Measurements from ENCODE around the gene FEV. TPM values are rescaled to one million over a fixed set of nuclear protein-coding genes. Genes with fewer than 3 reads are reported as not detected.

FEV gene
- 21.6 and 28.6 TPM in 2 replicates for polyA plus RNA-seq (2014; cell fraction: cytosol; rRNA removed)
- polyA plus RNA-seq (2014; cell fraction: nucleus; rRNA removed), result 15.0 and 22.8 TPM in 2 replicates

GRCh38 chr2:218985021-218985324, at the start of gene FEV:
TSS of gene FEV (minus strand) at chr2:218985184. CDS start at chr2:218985075, 109 bp downstream.
- no peak for DNase-seq (ENCODE audit: low spot score)

GRCh38 chr2:219032051-219032745, 47.2 kb upstream of the FEV start:
- DNase-seq (ENCODE audit: low spot score), result no peak

GRCh38 chr2:219031005-219031738, 46.2 kb upstream of the FEV start:
- DNase-seq (ENCODE audit: low spot score), result no peak

- DNase-seq (ENCODE audit: low spot score), result no peak
These were observed 45.4 kb upstream of the FEV start for GRCh38 chr2:219030177-219030940.

- peak; percentile 85 for DNase-seq (ENCODE audit: low spot score)
These were observed 44.8 kb upstream of the FEV start for GRCh38 chr2:219029829-219030165.

- no peak for DNase-seq (ENCODE audit: low spot score)
These were observed 44.2 kb upstream of the FEV start for GRCh38 chr2:219028996-219029828.

- no peak for DNase-seq (ENCODE audit: low spot score)
These were observed 43.2 kb upstream of the FEV start for GRCh38 chr2:219028141-219028540.

GRCh38 chr2:219027511-219028055, 42.6 kb upstream of the FEV start:
- no peak for DNase-seq (ENCODE audit: low spot score)

GRCh38 chr2:219026946-219027345, 42.0 kb upstream of the FEV start:
- DNase-seq (ENCODE audit: low spot score), result no peak

- DNase-seq (ENCODE audit: low spot score), result no peak
These were observed 40.9 kb upstream of the FEV start for GRCh38 chr2:219025637-219026585.

GRCh38 chr2:219024059-219024458, 39.1 kb upstream of the FEV start:
- DNase-seq (ENCODE audit: low spot score), result no peak

GRCh38 chr2:219023045-219023605, 38.1 kb upstream of the FEV start:
- DNase-seq (ENCODE audit: low spot score), result no peak

- no peak for DNase-seq (ENCODE audit: low spot score)
These were observed 37.6 kb upstream of the FEV start for GRCh38 chr2:219022616-219023015.

GRCh38 chr2:219022041-219022440, 37.1 kb upstream of the FEV start:
- no peak for DNase-seq (ENCODE audit: low spot score)

GRCh38 chr2:219021591-219021990, 36.6 kb upstream of the FEV start:
- DNase-seq (ENCODE audit: low spot score), result no peak

- DNase-seq (ENCODE audit: low spot score), result no peak
These were observed 35.8 kb upstream of the FEV start for GRCh38 chr2:219020604-219021365.

- DNase-seq (ENCODE audit: low spot score), result no peak
These were observed 34.5 kb upstream of the FEV start for GRCh38 chr2:219019436-219019835.

GRCh38 chr2:219018726-219019125, 33.7 kb upstream of the FEV start:
- no peak for DNase-seq (ENCODE audit: low spot score)

GRCh38 chr2:219018286-219018685, 33.3 kb upstream of the FEV start:
- DNase-seq (ENCODE audit: low spot score), result no peak
